ENCODE results near the gene ENOX1.
A peak's percentile ranks its signal among the peaks of the same experiment; 100 is the strongest.

ENOX1 gene

DNA sequence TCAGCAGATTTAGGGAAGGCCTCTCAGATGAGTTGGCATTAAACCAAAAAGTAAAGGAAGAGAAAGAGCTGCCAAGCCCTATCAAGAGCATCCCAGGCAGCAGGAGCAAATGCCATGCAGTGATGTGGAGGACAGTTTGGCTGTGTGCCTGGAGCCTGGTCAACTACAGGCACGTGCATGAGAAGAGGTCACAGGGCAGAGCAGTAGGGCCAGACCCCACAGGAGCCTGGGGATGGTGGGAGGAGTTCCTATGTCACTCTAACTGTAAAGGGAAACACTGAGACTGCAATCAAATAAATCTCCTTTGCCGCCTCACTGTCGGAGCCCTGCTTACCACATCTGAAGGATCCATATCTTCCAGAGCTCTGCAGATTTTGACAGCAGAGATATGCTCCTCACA, 240.5 kb downstream of the ENOX1 start:
- DNase-seq (ENCODE audit: low read depth), result no peak

- no peak for DNase-seq (ENCODE audit: low read depth)
Measured at GRCh38 chr13:43545317-43545874, 241.4 kb downstream of the ENOX1 start.

- no peak for DNase-seq (ENCODE audit: low read depth)
Measured at GRCh38 chr13:43544631-43545030, 242.1 kb downstream of the ENOX1 start.

GRCh38 chr13:43544011-43544410, 242.8 kb downstream of the ENOX1 start:
- DNase-seq (ENCODE audit: low read depth), result peak; percentile 70

GRCh38 chr13:43543331-43543730, 243.4 kb downstream of the ENOX1 start:
- peak; percentile 41 for DNase-seq (ENCODE audit: low read depth)

DNA sequence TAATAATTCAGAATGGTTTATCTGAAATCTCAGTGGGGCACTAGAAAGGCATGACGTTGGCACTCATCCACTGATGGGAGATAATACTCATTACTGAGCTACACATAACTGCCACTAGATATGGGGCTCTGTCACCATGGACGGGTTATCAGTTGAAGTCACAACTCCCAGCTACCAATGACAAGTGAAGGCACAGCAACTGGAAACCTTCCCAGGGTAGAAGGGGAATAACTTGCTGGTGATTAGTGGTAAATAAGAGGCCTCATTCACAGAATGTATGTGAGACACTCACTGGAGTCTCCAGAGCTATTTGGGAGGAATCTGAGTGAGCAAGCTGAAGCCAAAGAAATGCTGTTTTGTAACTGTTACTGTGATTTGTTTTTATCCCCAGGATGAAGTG, 249.6 kb downstream of the ENOX1 start:
- peak; percentile 50 for DNase-seq (ENCODE audit: low read depth)

- no peak for DNase-seq (ENCODE audit: low read depth)
Measured at GRCh38 chr13:43529796-43530195, 257.0 kb downstream of the ENOX1 start.

- DNase-seq (ENCODE audit: low read depth), result peak; percentile 79
Measured at GRCh38 chr13:43528992-43529391, 257.8 kb downstream of the ENOX1 start.

DNA sequence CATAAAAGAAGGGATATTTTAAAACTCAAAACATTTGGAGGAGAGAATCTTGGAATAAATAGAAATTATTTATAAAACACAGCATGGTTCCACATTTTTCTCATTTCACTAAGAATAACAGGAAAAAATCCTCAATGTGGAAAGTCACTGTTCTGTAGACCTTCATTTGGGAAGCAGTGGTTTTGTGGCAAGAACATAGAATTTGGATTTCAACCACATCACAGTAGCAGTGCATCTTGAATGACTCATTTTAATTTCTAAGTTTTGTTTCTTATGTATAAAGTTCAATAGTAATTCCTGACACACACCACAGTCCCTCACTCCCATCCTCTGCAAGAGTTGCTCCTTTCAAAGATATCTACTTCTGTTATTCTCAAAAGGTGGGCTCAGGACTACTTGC, 264.0 kb downstream of the ENOX1 start:
- DNase-seq (ENCODE audit: low read depth), result peak; percentile 35

GRCh38 chr13:43520351-43520750, 266.4 kb downstream of the ENOX1 start:
- DNase-seq (ENCODE audit: low read depth), result no peak

DNA sequence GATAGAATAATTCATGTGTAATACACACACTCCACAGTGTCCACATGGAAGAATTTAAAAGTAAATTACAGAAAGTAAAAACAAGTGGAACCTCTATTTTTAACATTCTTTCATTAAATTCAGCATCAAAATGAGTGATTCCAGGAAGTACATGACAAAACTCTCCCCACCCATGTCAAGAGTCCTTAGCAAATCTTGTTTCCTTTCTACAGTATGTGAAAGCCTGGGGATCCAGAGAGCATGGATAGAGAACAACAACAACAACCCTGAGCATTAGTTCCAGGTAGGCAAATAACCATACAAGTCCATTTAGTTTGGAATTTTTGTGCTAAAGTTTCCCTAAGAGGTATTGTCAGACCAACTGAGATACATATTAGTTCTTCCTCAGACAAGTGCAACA, 267.9 kb downstream of the ENOX1 start:
- no peak for DNase-seq (ENCODE audit: low read depth)

- peak; percentile 67 for DNase-seq (ENCODE audit: low read depth)
Measured at GRCh38 chr13:43516401-43516833, 270.4 kb downstream of the ENOX1 start.

- no peak for DNase-seq (ENCODE audit: low read depth)
Measured at GRCh38 chr13:43515531-43515930, 271.2 kb downstream of the ENOX1 start.

GRCh38 chr13:43514311-43514710, 272.5 kb downstream of the ENOX1 start:
- DNase-seq (ENCODE audit: low read depth), result no peak

DNA sequence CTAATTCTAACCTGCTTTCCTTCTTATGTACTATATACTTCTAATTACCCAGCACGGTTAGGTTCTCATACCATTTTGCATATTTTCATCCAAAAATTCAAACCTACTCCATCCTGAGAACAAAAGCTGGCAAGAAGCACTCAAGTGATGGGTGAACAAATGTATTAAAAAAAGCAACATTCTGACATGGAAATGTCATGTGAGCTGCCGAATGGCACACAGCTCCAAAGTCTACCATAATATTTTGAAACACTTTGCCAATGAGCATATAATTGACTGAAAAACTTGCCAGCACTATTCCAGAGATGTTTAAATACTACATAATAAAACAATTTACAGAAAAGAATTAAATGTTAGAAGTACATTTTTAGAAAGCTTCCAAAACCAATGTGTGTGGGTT, 274.6 kb downstream of the ENOX1 start:
- no peak for DNase-seq (ENCODE audit: low read depth)

GRCh38 chr13:43510956-43511901, 275.5 kb downstream of the ENOX1 start:
- DNase-seq (ENCODE audit: low read depth), result no peak

- no peak for DNase-seq (ENCODE audit: low read depth)
Measured at GRCh38 chr13:43495732-43496131, 291.0 kb downstream of the ENOX1 start.

DNA sequence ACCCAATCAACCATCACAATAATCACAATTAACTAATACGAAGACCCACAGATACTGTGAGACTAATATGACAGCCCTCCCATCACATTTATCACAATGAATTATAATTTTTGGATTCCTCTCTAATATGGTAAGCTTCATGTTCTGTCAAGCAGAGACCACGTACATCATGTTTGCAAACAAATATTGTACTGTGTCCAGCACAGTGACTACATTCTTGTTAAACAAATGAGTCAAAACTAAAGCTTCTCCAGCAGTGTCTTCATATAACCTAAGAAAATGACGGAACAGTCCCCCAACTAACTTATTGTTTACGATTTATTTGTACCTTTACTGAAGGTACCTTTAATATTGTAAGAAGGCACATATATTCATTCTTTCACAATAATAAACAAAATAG, 292.6 kb downstream of the ENOX1 start:
- DNase-seq (ENCODE audit: low read depth), result no peak

DNA sequence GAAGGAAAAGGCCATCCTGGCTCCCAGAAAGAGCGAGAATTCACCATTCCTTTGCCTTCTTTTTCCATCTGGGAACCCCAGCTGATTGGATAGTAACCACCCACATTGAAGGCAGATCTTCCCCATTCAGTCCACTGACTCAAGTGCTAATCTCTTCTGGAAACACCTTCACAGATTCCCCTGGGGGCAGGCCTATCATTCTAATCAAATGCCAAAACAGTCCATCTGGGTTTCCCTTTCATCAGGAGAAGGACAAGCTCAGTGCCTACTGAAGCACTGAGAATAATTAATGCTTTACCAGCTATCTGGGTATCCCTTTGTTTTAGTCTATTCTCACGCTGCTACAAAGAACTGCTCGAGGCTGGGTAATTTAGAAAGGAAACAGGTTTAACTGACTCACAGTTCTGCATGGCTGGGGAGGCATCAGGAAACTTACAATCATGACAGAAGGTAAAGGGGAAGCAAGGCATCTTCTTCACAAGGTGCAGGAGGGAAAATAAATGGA, 293.2 kb downstream of the ENOX1 start:
- no peak for DNase-seq (ENCODE audit: low read depth)

- no peak for DNase-seq (ENCODE audit: low read depth)
Measured at GRCh38 chr13:43492745-43493144, 294.0 kb downstream of the ENOX1 start.

- DNase-seq (ENCODE audit: low read depth), result no peak
Measured at GRCh38 chr13:43492311-43492710, 294.5 kb downstream of the ENOX1 start.

DNA sequence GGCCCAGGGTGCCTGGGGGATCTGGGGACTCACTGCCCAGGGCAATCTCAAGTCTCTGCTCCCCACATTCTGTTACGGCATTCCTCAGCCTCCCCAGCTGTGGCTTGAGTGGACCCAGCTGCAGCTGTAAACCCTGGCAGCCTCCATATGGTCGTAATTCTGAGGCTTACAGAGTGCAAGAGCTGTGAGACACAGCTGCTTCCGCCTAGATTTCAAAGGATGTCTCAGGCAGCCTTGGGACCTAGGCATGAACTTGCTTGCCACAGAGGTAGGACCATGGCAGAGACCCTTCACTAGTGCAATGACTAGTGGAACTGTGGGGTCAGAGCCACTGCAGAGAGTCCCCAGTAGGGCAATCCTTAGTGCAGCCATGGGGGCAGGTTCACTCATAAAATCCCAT, 297.5 kb downstream of the ENOX1 start:
- no peak for DNase-seq (ENCODE audit: low read depth)

GRCh38 chr13:43487885-43488284, 298.9 kb downstream of the ENOX1 start:
- no peak for DNase-seq (ENCODE audit: low read depth)
